BE2C (cell line): Measurements from ENCODE around the gene FANCC.
"Not testable (repeated sequence)": the region's sequence is repeated elsewhere in the genome, so short reads cannot be mapped to it uniquely, and the experiment has no call there.

Source experiments
- DNase-seq: peaks from one replicate; pipeline ENCODE4 v3.0.0-alpha.2; 2020
- H3K27me3 ChIP-seq: fragments of 250-450 bp; sonication (Bioruptor Pico); 2 replicates; pipeline ENCODE4 v1.5.1; 2020; ENCODE audit warnings: mild to moderate bottlenecking
- H3K36me3 ChIP-seq: fragments of 250-450 bp; sonication (Bioruptor Pico); 2 replicates; pipeline ENCODE4 v1.5.1; 2020; ENCODE audit warnings: mild to moderate bottlenecking
- H3K4me1 ChIP-seq: fragments of 250-450 bp; sonication (Bioruptor Pico); 2 replicates; pipeline ENCODE4 v1.5.1; 2020
- H3K4me3 ChIP-seq: 2 replicates; pipeline ENCODE4 v1.5.1; 2011; ENCODE audit warnings: low read depth, low read length
- H3K9me3 ChIP-seq: fragments of 250-450 bp; sonication (Bioruptor Pico); 2 replicates; pipeline ENCODE4 v1.5.1; 2020
- CTCF ChIP-seq: IDR thresholded peaks from 2 replicates; pipeline ENCODE4 v1.5.1; 2012; ENCODE audit warnings: mild to moderate bottlenecking, low read depth, low read length

The FANCC gene

GRCh38 chr9:95225726-95226106 lies 91.8 kb downstream of the FANCC start:
- TF ChIP-seq CTCF, result no peak
- Histone ChIP-seq H3K9me3 (no peaks in the 10 kb centered on the region), H3K4me3 (no peak overlapping the region), H3K27me3 (no peaks in the 10 kb centered on the region), H3K4me1 (peaks cover 13% of the 10 kb centered on the region), H3K36me3 (no peaks in the 10 kb centered on the region)
- DNase-seq, result no peak

- Histone ChIP-seq H3K4me1 (peaks cover 13% of the 10 kb centered on the region), H3K9me3 (no peaks in the 10 kb centered on the region), H3K4me3 (no peak overlapping the region), H3K27me3 (no peaks in the 10 kb centered on the region), H3K36me3 (no peaks in the 10 kb centered on the region)
- no peak for TF ChIP-seq CTCF
- no peak for DNase-seq
These were observed 92.3 kb downstream of the FANCC start for GRCh38 chr9:95225076-95225725.

GRCh38 chr9:95224376-95225019 lies 93.0 kb downstream of the FANCC start:
- Histone ChIP-seq H3K36me3 (no peaks in the 10 kb centered on the region), H3K27me3 (no peaks in the 10 kb centered on the region), H3K9me3 (no peaks in the 10 kb centered on the region), H3K4me1 (peaks cover 13% of the 10 kb centered on the region), H3K4me3 (no peak overlapping the region)
- TF ChIP-seq CTCF, result no peak
- DNase-seq, result no peak

GRCh38 chr9:95220352-95220751 lies 97.2 kb downstream of the FANCC start:
- H3K27me3 ChIP-seq, H3K9me3 ChIP-seq, H3K36me3 ChIP-seq, H3K4me1 ChIP-seq, H3K4me3 ChIP-seq, DNase-seq: not testable (repeated sequence)

- Histone ChIP-seq H3K4me1 (no peaks in the 10 kb centered on the region), H3K4me3 (no peak overlapping the region), H3K27me3 (no peaks in the 10 kb centered on the region), H3K9me3 (no peaks in the 10 kb centered on the region; the same call in 1 of the 2 replicates), H3K36me3 (no peaks in the 10 kb centered on the region)
- DNase-seq, result no peak
- TF ChIP-seq CTCF, result no peak
These were observed 98.7 kb downstream of the FANCC start for GRCh38 chr9:95218773-95219172.

GRCh38 chr9:95217936-95218335 lies 99.6 kb downstream of the FANCC start:
- peaks cover 2% of the 10 kb centered on the region for H3K4me1 ChIP-seq
- H3K36me3 ChIP-seq, result no peaks in the 10 kb centered on the region
- TF ChIP-seq CTCF, result no peak
- H3K9me3 ChIP-seq, result no peaks in the 10 kb centered on the region; the same call in 1 of the 2 replicates
- H3K27me3 ChIP-seq, result no peaks in the 10 kb centered on the region
- no peak for DNase-seq
- H3K4me3 ChIP-seq, result no peak overlapping the region
